Esophagus (tissue), 2 donors: ENCODE data around the gene SLC6A4. TPM values are rescaled to one million over a fixed set of nuclear protein-coding genes. Genes with fewer than 3 reads are reported as not detected.
"Not testable (repeated sequence)": the region's sequence is repeated elsewhere in the genome, so short reads cannot be mapped to it uniquely, and the experiment has no call there.

Source experiments
- H3K27ac ChIP-seq, 2 donors: one replicate each; pipeline ENCODE4 v1.5.1; 2013; ENCODE audit warnings: low read depth in 2 of 2, mild to moderate bottlenecking in 2 of 2, inconsistent platforms in 1 of 2, low read length in 1 of 2, moderate library complexity in 1 of 2
- H3K27me3 ChIP-seq, 2 donors: one replicate each; pipeline ENCODE4 v1.6.1; 2013; ENCODE audit warnings: low read length in 2 of 2, control low read depth in 1 of 2, mild to moderate bottlenecking in 1 of 2; ENCODE audit not compliant: insufficient read depth in 2 of 2, control insufficient read depth in 1 of 2
- H3K36me3 ChIP-seq, 2 donors: one replicate each; pipeline ENCODE4 v1.6.1; 2013; ENCODE audit warnings: low read length in 1 of 2; ENCODE audit not compliant: control insufficient read depth in 2 of 2, insufficient read depth in 2 of 2
- H3K4me1 ChIP-seq, 2 donors: one replicate each; pipeline ENCODE4 v1.6.1; 2013; ENCODE audit warnings: low read length in 1 of 2; ENCODE audit not compliant: control insufficient read depth in 2 of 2, insufficient read depth in 2 of 2
- H3K4me3 ChIP-seq, 2 donors: one replicate each; pipeline ENCODE4 v1.5.1; 2013; ENCODE audit warnings: low read length in 2 of 2, mild to moderate bottlenecking in 2 of 2, low read depth in 1 of 2, moderate library complexity in 1 of 2
- H3K9me3 ChIP-seq, 2 donors: one replicate each; pipeline ENCODE4 v1.6.1; 2013; ENCODE audit warnings: mild to moderate bottlenecking in 2 of 2, low read depth in 1 of 2, low read length in 1 of 2, moderate library complexity in 1 of 2; ENCODE audit not compliant: control insufficient read depth in 2 of 2, insufficient read depth in 1 of 2
- WGBS, 2 donors: extraction: QIAGEN DNeasy Blood & Tissue Kit; methylation state at CpG; one replicate each; pipeline ENCODE4 v1.1.7; 2013; 5-methylcytosine and 5-hydroxymethylcytosine counted together
- polyA plus RNA-seq, 2 donors: library from polyadenylated mRNA; stranded (reverse); fragments of 200-250 nt; gene quantifications; one replicate each; pipeline ENCODE4 v1.2.3, GENCODE V29; 2013
- donor health status: healthy with polysubstance abuse.
- donor health status: Bipolar disorder and iron deficiency.

SLC6A4 gene
- polyA plus RNA-seq, 2 donors: 0.35 to 2.3 TPM

DNA sequence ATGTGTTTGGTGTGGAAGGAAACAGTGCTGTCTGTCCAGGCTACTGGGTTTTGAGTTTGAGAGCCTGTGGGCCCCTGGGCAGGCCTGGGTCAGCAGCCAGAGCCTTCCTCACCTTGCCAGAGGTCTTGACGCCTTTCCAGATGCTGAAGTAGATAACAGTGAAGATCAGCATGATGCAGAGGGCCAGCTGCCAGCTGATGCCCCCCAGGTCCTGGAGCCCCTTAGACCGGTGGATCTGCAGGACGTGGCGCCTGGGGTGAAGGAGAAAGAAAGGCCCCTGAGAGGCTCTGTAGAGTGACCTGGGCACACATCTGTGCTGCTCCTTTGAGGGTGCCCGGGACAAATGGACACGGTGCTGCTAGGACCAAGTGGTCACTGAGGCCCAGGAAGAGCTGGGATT is 18.4 kb downstream of the SLC6A4 start:
- Histone ChIP-seq H3K27ac (no peak overlapping the region), H3K27me3 (no peaks in the 10 kb centered on the region), H3K4me1 (no peaks in the 10 kb centered on the region), H3K36me3 (no peaks in the 10 kb centered on the region), H3K4me3 (no peak overlapping the region), H3K9me3 (no peaks in the 10 kb centered on the region)
- WGBS, 2 donors: 95 to 97% methylated on average over 6 of the region's 6 CpGs

DNA sequence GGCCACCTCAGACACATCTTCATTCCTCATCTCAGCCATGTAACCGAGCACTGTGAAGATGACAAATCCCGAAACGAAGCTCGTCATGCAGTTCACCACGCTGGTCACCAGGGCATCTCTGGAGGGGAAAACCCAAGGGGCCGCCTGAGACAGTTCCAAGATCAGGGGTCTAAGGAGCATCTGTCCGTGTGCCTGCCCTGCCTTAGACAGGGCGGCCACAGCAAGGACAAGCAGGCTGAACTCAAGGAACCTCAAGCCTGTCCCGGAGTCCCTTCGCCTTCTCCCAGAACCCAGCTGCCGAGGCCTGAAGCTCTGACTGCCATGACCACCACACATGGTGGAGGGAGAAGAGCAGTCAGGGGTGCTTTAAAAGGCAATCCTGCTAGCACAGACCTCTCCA is 22.7 kb downstream of the SLC6A4 start:
- WGBS, 2 donors: 82 to 91% methylated on average over 11 of the region's 11 CpGs
- no peaks in the 10 kb centered on the region for H3K36me3 ChIP-seq

DNA sequence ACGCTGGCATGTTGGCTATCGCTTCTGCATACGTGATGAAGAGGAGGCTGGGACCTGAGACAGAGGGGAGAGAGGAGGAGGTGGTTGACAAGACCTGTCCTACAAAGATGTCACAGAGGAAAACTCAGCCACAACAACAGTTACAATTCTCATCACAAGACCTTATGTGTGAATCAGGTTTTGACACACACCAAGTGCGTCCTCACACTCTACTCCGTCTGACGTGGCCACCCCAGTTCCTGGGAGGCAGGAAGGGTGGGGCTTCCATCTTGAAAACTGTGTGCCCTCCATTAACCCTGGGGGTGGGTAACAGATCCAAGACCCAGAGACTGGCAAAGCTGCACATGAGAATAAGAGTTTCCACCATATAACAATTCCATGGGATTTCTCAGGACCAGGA is 24.1 kb downstream of the SLC6A4 start:
- Histone ChIP-seq H3K9me3 (no peaks in the 10 kb centered on the region), H3K4me1 (no peaks in the 10 kb centered on the region), H3K4me3 (no peak overlapping the region), H3K27ac (no peak overlapping the region), H3K36me3 (no peaks in the 10 kb centered on the region), H3K27me3 (no peaks in the 10 kb centered on the region)
- WGBS, 2 donors: 82 to 84% methylated on average over 6 of the region's 6 CpGs

More for the DNA sequence above, 22.7 kb downstream of the SLC6A4 start:
- no peaks in the 10 kb centered on the region for H3K9me3 ChIP-seq
- H3K27ac ChIP-seq: no peak overlapping the region
- H3K27me3 ChIP-seq: no peaks in the 10 kb centered on the region
- H3K4me1 ChIP-seq: no peaks in the 10 kb centered on the region
- no peak overlapping the region for H3K4me3 ChIP-seq

DNA sequence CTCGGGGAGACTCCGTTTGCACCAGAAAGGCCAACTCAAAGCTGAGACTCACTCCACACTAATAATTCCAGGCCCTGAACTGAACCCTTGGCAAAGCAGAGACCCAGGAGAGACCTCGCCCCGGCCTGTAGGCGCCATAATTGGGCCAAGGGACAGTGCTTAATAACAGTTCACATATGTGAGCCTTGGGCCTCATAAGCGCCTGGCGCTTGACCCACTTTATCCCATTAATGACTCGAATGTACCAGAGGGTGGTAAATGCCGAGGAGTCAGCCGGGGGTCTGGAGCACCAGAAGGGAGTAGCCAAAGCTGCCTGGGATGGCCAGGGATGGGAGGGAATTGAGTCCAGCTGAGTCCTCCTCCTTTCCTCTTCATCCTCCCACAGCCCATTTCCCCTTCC is 24.6 kb downstream of the SLC6A4 start:
- WGBS, 2 donors: 93 to 94% methylated on average over 10 of the region's 10 CpGs
- Histone ChIP-seq H3K27ac (no peak overlapping the region), H3K9me3 (no peaks in the 10 kb centered on the region), H3K27me3 (no peaks in the 10 kb centered on the region), H3K4me3 (no peak overlapping the region), H3K4me1 (no peaks in the 10 kb centered on the region), H3K36me3 (no peaks in the 10 kb centered on the region)

DNA sequence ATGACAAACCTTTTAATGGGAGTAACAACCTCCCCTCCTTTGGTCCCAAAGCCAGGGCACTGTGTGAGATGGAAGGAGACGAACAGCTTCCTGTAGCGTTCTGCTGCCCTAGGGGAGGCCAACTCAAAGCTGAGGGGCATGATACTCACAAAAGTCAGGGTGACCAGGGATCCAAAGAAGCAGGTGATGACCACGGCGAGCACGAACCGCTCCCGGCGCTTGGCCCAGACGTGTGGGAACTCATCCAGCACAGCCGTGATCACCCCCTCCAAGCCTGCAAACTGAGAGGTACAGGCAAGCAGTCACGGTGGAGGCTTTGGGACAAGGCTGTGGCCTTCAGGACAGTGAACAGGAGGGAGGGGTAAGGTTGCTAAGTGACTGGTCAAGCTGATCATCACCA is 25.1 kb downstream of the SLC6A4 start:
- Histone ChIP-seq H3K4me1 (no peaks in the 10 kb centered on the region), H3K27me3 (no peaks in the 10 kb centered on the region), H3K4me3 (no peak overlapping the region), H3K36me3 (no peaks in the 10 kb centered on the region), H3K9me3 (no peaks in the 10 kb centered on the region), H3K27ac (no peak overlapping the region)
- WGBS, 2 donors: 84 to 89% methylated on average over 11 of the region's 11 CpGs

DNA sequence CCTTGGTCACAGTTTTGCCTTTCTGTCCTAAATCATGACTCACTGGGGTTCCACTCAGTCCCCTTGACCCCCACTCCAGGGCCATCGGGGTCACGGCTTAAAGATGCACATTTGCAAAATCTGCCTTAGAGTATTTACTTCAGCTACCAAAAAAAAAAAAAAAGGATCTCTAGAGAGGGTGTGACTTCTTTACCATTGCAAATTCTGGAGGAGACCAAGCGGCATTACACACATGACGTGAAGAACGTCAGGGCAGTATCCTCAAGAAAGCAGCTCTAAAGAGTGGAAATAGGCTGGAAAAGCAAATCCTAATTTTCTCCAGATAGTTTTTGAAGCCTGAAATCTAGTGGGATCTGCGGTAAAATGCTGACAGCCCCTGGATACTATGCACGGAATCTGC is 25.6 kb downstream of the SLC6A4 start:
- Histone ChIP-seq H3K27me3 (no peaks in the 10 kb centered on the region), H3K4me3 (no peak overlapping the region), H3K27ac (no peak overlapping the region), H3K4me1 (no peaks in the 10 kb centered on the region), H3K36me3 (no peaks in the 10 kb centered on the region), H3K9me3 (no peaks in the 10 kb centered on the region)
- WGBS, 2 donors: 91 to 93% methylated on average over 7 of the region's 7 CpGs

DNA sequence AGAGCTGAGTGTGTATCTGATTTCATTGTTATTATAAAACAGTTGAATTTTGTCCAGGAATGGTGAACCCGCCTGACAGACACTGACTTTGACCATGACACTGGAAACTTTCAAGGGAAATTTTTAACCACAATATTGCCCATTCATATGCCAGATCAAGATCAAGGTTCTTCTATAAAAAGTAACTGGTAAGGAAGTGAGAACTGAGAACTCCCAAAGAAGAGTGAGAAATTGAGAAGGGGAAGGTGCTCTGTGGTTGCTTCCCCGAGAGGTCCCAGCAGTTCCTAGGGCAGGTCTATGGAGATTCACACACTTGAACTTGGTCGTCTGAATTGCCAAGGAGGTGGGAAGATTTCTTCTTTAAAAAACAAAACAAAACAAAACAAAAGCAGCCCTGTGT is 27.3 kb downstream of the SLC6A4 start:
- WGBS, 2 donors: 63 to 64% methylated on average over 3 of the region's 3 CpGs
- Histone ChIP-seq H3K36me3 (no peaks in the 10 kb centered on the region), H3K4me3 (no peak overlapping the region), H3K27me3 (no peaks in the 10 kb centered on the region), H3K9me3 (no peaks in the 10 kb centered on the region), H3K4me1 (no peaks in the 10 kb centered on the region), H3K27ac (no peak overlapping the region)

DNA sequence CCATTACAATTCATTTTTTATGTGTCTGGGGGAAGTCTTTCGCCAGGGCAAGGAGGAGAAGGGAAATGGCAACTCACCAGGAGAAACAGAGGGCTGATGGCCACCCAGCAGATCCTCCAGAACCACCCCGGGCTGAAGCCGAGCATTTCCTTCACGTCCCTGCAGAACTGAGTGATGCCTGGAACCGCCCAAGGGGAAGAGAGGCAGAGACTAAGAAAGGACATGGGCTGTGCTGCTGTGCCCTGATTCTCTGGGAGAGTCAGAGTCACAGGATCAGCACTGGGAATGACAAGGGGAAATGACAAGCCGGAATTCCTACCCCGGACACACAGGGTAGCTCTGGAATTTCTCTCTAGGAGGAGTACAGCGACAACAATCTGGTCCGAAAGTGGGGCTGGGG is 27.8 kb downstream of the SLC6A4 start:
- Histone ChIP-seq H3K27ac (no peak overlapping the region), H3K36me3 (no peaks in the 10 kb centered on the region), H3K4me3 (no peak overlapping the region), H3K9me3 (no peaks in the 10 kb centered on the region), H3K27me3 (no peaks in the 10 kb centered on the region), H3K4me1 (no peaks in the 10 kb centered on the region)
- 84 to 87% methylated on average over 9 of the region's 9 CpGs for WGBS, 2 donors

DNA sequence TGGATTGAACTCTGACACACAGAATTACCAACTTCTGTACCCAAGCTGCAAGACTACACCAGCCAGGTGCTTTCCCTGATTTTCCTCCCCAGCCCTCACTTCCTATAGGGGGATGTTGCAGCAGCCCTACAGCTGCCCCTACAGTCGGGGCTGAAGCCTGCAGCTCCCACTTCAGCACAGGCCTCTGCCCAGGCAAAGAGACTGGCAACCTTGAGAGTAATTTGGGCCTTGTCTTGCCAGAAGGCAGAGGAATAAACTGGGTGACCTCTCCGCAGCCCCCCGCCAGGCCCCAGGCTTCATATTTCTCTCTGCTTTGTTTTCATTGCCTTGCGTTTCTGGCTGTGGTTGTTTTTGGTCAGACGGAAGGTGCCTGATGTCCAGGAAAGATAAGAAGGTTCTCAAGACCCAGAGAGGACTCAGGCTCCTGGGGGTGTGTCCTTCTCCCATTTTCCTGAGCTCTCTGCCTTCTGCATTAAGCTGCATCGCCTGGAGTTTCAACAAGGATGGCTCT is 32.0 kb downstream of the SLC6A4 start:
- Histone ChIP-seq H3K4me3 (no peak overlapping the region), H3K36me3 (no peaks in the 10 kb centered on the region), H3K27me3 (no peaks in the 10 kb centered on the region), H3K9me3 (no peaks in the 10 kb centered on the region), H3K4me1 (no peaks in the 10 kb centered on the region), H3K27ac (no peak overlapping the region)
- WGBS, 2 donors: 81 to 84% methylated on average over 6 of the region's 6 CpGs

DNA sequence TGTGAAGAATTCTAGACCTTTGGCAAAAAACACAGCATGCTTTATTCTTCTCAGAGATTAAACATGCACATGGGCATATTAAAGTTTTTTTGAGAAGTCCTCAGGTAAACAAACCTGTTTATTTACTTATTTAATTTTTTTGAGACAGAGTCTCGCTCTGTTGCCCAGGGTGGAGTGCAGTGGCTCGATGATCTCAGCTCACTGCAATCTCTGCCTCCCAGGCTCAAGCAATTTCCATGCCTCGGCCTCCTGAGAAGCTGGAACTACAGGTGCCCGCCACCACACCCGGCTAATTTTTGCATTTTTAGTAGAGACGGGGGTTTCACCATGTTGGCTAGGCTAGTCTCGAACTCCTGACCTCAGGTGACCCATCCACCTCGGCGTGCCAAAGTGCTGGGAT is 34.8 kb downstream of the SLC6A4 start:
- not testable (repeated sequence) for H3K4me3 ChIP-seq, H3K36me3 ChIP-seq, H3K27ac ChIP-seq, H3K9me3 ChIP-seq, H3K4me1 ChIP-seq, H3K27me3 ChIP-seq
- 77 to 91% methylated on average over 8 to 9 of the region's 9 CpGs for WGBS, 2 donors
